Fibroblast of pulmonary artery (primary cell): Measurements from ENCODE around the gene TRAPPC4.

Experiments
- DNase-seq: peaks from one replicate; pipeline ENCODE4 v3.0.0-alpha.2; 2010; ENCODE audit warnings: low read depth
- H3K4me3 ChIP-seq: replicated peaks from 2 replicates; pipeline ENCODE4 v1.5.1; 2011; ENCODE audit warnings: low read depth, mild to moderate bottlenecking, control low read depth, low read length, moderate library complexity
- CTCF ChIP-seq: IDR thresholded peaks from 2 replicates; pipeline ENCODE4 v1.5.1; 2011; ENCODE audit warnings: mild to moderate bottlenecking, control low read depth, low read length, inconsistent platforms; ENCODE audit errors: missing control alignments

TRAPPC4 gene

GRCh38 chr11:119024430-119025098 lies 6.0 kb downstream of the TRAPPC4 start:
- no peak overlapping the region for H3K4me3 ChIP-seq
- no peak for DNase-seq

GRCh38 chr11:119025099-119025473 lies 6.5 kb downstream of the TRAPPC4 start:
- no peak overlapping the region for H3K4me3 ChIP-seq
- no peak for DNase-seq

More at GRCh38 chr11:119024430-119025098, 6.0 kb downstream of the TRAPPC4 start:
- no peak for TF ChIP-seq CTCF

GRCh38 chr11:119025541-119025940 lies 7.0 kb downstream of the TRAPPC4 start:
- TF ChIP-seq CTCF, result no peak
- H3K4me3 ChIP-seq, result no peak overlapping the region
- no peak for DNase-seq

More at GRCh38 chr11:119025099-119025473, 6.5 kb downstream of the TRAPPC4 start:
- TF ChIP-seq CTCF, result no peak

- no peak overlapping the region for H3K4me3 ChIP-seq
- TF ChIP-seq CTCF, result no peak
- no peak for DNase-seq
These were observed 7.6 kb downstream of the TRAPPC4 start for GRCh38 chr11:119025978-119026766.

- DNase-seq, result no peak
- no peak for TF ChIP-seq CTCF
- H3K4me3 ChIP-seq, result no peak overlapping the region
These were observed 8.4 kb downstream of the TRAPPC4 start for GRCh38 chr11:119026970-119027369.

- DNase-seq, result no peak
- TF ChIP-seq CTCF, result no peak
- no peak overlapping the region for H3K4me3 ChIP-seq
These were observed 9.2 kb downstream of the TRAPPC4 start for GRCh38 chr11:119027561-119028345.
